Adrenal gland (tissue), 5 donors: ENCODE results near the gene HAVCR2.

Experiments
- POLR2A ChIP-seq, 2 donors: fragments of 450-650 bp; IDR thresholded peaks; one replicate each; pipeline ENCODE4 v1.6.1; 2017; ENCODE audit warnings: antibody characterized with exemption in 2 of 2, mild to moderate bottlenecking in 2 of 2, moderate library complexity in 1 of 2
- TF ChIP-seq, protein P1 (sequence below), 6 experiments: fragments of 450-650 bp in 4 of 6; fragments of 200-600 bp in 2 of 6; sonication (generic) in 1 of 6; IDR thresholded peaks; 1 replicate in 5 of 6; 2 replicates in 1 of 6; pipeline versions ENCODE4 v1.5.1 to v1.8.0; 2016 to 2021; ENCODE audit warnings: antibody characterized with exemption in 6 of 6, mild to moderate bottlenecking in 2 of 6, moderate library complexity in 1 of 6
- donor health status: DM: no; HTN: no; CAD: no.

DNA sequence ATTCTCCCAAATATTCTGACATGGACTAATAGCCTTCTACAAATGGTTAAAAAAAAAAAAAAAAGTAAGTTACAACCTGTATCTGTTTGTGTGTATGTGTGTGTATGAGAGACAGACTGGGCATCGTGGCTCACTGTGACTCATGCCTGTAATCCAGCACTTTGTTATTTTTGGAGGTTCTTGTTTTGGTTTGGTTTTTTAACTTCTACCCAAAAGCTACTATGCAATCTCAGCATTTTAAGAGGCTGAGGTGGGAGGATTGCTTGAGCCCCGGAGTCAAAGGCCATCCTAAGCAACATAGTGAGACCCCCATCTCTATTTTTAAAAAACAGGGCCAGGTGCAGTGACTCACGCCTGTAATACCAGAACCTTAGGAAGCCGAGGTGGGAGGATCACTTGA, 32.3 kb downstream of the HAVCR2 start:
- TF ChIP-seq, protein P1, sequence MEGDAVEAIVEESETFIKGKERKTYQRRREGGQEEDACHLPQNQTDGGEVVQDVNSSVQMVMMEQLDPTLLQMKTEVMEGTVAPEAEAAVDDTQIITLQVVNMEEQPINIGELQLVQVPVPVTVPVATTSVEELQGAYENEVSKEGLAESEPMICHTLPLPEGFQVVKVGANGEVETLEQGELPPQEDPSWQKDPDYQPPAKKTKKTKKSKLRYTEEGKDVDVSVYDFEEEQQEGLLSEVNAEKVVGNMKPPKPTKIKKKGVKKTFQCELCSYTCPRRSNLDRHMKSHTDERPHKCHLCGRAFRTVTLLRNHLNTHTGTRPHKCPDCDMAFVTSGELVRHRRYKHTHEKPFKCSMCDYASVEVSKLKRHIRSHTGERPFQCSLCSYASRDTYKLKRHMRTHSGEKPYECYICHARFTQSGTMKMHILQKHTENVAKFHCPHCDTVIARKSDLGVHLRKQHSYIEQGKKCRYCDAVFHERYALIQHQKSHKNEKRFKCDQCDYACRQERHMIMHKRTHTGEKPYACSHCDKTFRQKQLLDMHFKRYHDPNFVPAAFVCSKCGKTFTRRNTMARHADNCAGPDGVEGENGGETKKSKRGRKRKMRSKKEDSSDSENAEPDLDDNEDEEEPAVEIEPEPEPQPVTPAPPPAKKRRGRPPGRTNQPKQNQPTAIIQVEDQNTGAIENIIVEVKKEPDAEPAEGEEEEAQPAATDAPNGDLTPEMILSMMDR (IDR thresholded peaks at IDR 0.05) = no peak
- TF ChIP-seq POLR2A (IDR thresholded peaks at IDR 0.05) = no peak
